HG03139 (cell line): ENCODE data around the gene KDM4B.
"Not testable (repeated sequence)": the region's sequence is repeated elsewhere in the genome, so short reads cannot be mapped to it uniquely, and the experiment has no call there.

ENCODE experiments used
- ATAC-seq: cut with Tn5 transposase; IDR thresholded peaks from one replicate; pipeline ENCODE4 v1.9.1; 2021; ENCODE audit not compliant: unreplicated experiment

The KDM4B gene

GRCh38 chr19:5193192-5193591, 224.3 kb downstream of the KDM4B start:
- ATAC-seq: no peak

- no peak for ATAC-seq
Measured at GRCh38 chr19:5194641-5195040, 225.7 kb downstream of the KDM4B start.

GRCh38 chr19:5195587-5195986, 226.7 kb downstream of the KDM4B start:
- not testable (repeated sequence) for ATAC-seq

GRCh38 chr19:5196832-5197231, 227.9 kb downstream of the KDM4B start:
- no peak for ATAC-seq

GRCh38 chr19:5200844-5201243, 231.9 kb downstream of the KDM4B start:
- ATAC-seq: no peak

DNA sequence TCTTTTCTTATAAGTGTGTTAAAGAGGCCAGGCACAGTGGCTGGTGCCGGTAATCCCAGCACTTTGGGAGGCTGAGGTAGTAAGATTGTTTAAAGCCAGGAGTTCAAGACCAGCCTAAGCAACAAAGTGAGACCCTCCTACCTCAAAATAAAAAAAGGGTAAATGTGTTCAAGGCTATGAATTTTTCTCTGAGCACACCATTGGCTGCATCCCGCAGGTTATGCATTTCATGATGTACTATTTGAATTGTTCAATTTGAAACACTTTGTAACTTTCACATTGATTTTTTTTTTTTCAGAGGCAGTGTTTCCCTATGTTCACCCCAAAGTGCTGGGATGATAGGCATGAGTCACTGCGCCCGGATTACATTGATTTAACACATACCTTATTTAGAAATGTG, 233.6 kb downstream of the KDM4B start:
- no peak for ATAC-seq
